GM06990 (cell line): ENCODE measurements around the gene FUT7.
A peak's percentile ranks its signal among the peaks of the same experiment; 100 is the strongest.

Experiments
- DNase-seq: peaks from one replicate; pipeline ENCODE4 v3.0.0-alpha.2; 2011; ENCODE audit not compliant: insufficient read length; ENCODE audit errors: extremely low read depth
- H3K27me3 ChIP-seq: replicated peaks from 2 replicates; pipeline ENCODE4 v1.6.0; 2011; ENCODE audit warnings: low read length; ENCODE audit not compliant: control insufficient read depth, insufficient read depth
- H3K36me3 ChIP-seq: 2 replicates; pipeline ENCODE4 v1.5.1; 2011; ENCODE audit warnings: low read length; ENCODE audit not compliant: control insufficient read depth, insufficient read depth
- H3K4me3 ChIP-seq: replicated peaks from 2 replicates; pipeline ENCODE4 v1.5.1; 2011; ENCODE audit warnings: low read depth, mild to moderate bottlenecking, control low read depth, low read length
- TF ChIP-seq, protein P1 (sequence below): IDR thresholded peaks from 2 replicates; pipeline ENCODE4 v1.5.1; 2011; ENCODE audit warnings: low read length, control low read depth, mild to moderate bottlenecking, inconsistent platforms; ENCODE audit not compliant: insufficient read depth, poor library complexity, severe bottlenecking

The FUT7 gene

DNA sequence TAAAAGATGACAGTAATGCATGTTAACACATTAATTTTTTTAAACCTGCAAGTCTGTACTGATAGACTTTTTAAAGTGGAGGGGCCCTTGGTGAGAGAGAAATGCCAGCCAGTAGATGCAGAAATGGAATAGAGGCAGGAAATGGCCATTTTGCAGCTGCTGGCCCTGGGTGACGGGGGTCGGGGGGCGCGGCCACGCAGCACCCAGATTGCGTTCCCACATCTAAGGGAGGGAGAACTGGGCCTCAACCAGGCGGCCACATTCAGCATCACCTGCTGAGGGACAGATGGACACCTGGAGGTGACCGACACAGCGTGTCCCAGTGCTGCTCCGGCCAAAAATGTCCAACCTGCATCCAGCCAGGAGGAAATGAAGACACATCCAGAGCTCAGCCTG is 29.2 kb downstream of the FUT7 start:
- Histone ChIP-seq H3K27me3 (no peaks in the 10 kb centered on the region; the same call in 1 of the 2 replicates), H3K4me3 (no peak overlapping the region), H3K36me3 (no peaks in the 10 kb centered on the region)
- TF ChIP-seq, protein P1, sequence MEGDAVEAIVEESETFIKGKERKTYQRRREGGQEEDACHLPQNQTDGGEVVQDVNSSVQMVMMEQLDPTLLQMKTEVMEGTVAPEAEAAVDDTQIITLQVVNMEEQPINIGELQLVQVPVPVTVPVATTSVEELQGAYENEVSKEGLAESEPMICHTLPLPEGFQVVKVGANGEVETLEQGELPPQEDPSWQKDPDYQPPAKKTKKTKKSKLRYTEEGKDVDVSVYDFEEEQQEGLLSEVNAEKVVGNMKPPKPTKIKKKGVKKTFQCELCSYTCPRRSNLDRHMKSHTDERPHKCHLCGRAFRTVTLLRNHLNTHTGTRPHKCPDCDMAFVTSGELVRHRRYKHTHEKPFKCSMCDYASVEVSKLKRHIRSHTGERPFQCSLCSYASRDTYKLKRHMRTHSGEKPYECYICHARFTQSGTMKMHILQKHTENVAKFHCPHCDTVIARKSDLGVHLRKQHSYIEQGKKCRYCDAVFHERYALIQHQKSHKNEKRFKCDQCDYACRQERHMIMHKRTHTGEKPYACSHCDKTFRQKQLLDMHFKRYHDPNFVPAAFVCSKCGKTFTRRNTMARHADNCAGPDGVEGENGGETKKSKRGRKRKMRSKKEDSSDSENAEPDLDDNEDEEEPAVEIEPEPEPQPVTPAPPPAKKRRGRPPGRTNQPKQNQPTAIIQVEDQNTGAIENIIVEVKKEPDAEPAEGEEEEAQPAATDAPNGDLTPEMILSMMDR: no peak
- DNase-seq: no peak

DNA sequence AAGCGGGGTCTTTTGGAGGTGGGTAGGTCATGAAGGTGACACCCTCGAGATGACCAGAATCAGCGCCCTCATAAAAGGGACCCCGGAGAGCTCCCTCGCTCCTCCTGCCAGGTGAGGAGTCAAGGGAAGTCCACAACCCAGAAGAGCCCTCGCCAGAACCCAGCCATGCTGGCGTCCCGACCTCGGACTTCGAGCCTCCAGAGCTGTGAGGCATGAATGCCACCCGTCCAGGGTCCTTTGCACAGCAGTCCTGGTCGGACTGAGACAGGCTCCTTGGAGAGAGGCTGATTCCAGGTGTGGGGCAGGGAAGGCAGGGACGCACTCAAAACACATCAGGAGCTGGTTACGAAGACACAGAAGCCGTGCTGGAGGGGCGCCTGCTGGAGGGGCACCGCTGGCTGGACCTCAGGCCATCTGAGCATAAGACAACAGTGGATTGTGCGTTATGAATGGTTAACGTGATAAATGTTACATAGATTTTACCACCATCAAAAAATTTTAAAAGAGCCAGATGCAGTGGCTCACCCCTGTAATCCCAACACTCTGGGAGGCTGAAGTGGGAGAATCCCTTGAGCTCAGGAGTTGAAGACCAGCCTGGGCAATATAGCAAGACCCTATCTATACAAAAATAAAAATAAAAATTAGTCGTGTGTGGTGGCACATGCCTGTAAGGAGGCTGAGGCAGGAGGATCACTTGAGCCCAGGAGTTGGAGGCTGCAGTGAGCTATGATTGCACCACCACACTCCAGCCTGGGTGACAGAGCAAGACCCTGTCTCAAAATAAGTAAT is 29.8 kb downstream of the FUT7 start:
- H3K27me3 ChIP-seq: no peaks in the 10 kb centered on the region; the same call in 1 of the 2 replicates
- H3K36me3 ChIP-seq: no peaks in the 10 kb centered on the region
- no peak for DNase-seq
- no peak overlapping the region for H3K4me3 ChIP-seq
- TF ChIP-seq, protein P1: no peak

DNA sequence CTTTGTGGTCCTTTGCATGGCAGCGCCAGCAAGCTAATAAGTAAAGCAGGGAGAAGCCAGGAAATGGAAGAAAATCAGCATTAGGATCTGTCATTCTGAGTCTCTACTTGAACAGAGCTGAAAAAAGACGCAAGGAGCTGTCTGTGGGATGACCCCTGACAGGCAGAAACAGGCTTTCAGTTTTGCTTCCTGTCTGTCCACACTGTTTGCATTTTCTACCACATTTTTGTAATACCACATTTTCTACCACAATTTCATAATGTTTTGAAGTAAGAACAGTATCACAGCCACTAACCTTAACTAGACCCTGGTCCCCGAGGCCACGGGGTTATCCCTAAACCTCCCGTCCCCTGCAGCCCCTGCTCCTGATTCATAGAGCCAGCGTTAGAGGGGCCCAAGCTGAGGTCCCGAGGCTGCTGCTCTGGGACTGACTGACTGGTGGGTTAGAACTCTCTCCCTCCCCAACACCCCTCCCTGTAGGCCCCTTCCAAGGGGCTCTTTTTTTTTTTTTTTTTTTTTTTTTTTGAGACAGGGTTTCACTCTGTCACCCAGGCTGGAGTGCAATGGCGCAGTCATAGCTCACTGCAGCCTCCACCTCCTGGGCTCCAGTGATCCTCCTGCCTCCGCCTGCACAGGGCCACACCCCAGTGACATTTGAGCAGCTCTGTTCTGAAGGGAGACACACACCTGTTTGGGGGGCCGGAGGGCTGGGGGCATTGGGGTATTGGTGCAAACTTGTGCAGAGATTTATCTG is 31.5 kb downstream of the FUT7 start:
- peak; percentile 69 for DNase-seq
- H3K36me3 ChIP-seq: no peaks in the 10 kb centered on the region
- no peaks in the 10 kb centered on the region; the same call in 1 of the 2 replicates for H3K27me3 ChIP-seq
- H3K4me3 ChIP-seq: no peak overlapping the region
- TF ChIP-seq, protein P1: no peak

- Histone ChIP-seq H3K27me3 (no peaks in the 10 kb centered on the region; the same call in 1 of the 2 replicates), H3K4me3 (no peak overlapping the region), H3K36me3 (no peaks in the 10 kb centered on the region; the same call in 1 of the 2 replicates)
- DNase-seq: no peak
- TF ChIP-seq, protein P1: peak; percentile 12
Measured at GRCh38 chr9:136997830-136998234, 34.1 kb downstream of the FUT7 start.

GRCh38 chr9:136997371-136997770 is 34.5 kb downstream of the FUT7 start:
- TF ChIP-seq, protein P1: no peak
- Histone ChIP-seq H3K27me3 (no peaks in the 10 kb centered on the region; the same call in 1 of the 2 replicates), H3K4me3 (no peak overlapping the region), H3K36me3 (no peaks in the 10 kb centered on the region; the same call in 1 of the 2 replicates)
- DNase-seq: no peak
